ENCODE results near the gene FAM124B. TPM values are rescaled to one million over a fixed set of nuclear protein-coding genes. Genes with fewer than 3 reads are reported as not detected.

The FAM124B gene
- total RNA-seq, 3 donors from 2014 or later: 0.43 to 1.4 (median 0.55) TPM

DNA sequence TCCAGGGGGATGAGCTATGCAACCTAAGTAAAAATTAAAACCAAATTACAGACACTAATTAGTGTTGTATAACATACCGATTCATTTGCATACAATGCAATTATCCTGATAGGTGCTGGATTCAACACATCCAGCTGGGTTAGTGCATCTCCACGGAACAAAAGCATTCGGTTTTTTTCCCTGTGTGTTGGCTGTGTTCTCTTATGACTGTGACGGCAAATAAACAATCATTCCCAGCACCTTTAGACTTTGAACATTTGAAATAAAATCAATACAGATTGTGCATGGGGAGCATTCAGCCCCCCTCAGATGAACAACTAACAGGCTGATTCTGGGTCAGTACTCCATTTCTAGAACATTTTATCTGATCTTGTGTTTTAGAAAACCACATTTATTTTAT, 22.7 kb downstream of the FAM124B start:
- intact Hi-C loops (cut with DNase I, micrococcal nuclease): no loop called here
- Histone ChIP-seq H3K4me3 (no peak overlapping the region), H3K36me3 (ENCODE audit: low read depth) (no peaks in the 10 kb centered on the region), H3K9me3 (no peaks in the 10 kb centered on the region), H3K4me1 (ENCODE audit: low read depth) (no peaks in the 10 kb centered on the region)
- ATAC-seq (no peak), DNase-seq (no peak)
- TF ChIP-seq, protein P1, sequence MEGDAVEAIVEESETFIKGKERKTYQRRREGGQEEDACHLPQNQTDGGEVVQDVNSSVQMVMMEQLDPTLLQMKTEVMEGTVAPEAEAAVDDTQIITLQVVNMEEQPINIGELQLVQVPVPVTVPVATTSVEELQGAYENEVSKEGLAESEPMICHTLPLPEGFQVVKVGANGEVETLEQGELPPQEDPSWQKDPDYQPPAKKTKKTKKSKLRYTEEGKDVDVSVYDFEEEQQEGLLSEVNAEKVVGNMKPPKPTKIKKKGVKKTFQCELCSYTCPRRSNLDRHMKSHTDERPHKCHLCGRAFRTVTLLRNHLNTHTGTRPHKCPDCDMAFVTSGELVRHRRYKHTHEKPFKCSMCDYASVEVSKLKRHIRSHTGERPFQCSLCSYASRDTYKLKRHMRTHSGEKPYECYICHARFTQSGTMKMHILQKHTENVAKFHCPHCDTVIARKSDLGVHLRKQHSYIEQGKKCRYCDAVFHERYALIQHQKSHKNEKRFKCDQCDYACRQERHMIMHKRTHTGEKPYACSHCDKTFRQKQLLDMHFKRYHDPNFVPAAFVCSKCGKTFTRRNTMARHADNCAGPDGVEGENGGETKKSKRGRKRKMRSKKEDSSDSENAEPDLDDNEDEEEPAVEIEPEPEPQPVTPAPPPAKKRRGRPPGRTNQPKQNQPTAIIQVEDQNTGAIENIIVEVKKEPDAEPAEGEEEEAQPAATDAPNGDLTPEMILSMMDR (IDR thresholded peaks at IDR 0.05): no peak

DNA sequence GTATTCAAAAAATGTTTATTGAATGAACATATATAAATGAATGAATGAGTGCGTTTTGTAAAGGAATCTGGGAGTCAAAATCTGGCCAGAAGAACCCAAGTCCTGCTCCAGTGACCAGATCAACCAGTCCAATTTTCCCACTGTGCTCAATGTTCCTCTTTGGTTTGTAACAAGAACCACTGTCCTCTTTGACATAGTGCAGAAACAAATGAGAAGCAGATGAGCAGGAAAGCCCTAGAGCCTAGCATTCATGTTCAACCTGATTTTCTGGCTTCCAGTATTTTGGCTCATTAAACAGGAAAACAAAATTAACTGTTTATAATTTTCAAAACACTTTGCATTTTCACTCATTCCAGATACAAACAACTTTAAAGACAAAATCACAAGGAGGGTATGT, 23.2 kb downstream of the FAM124B start:
- no peaks in the 10 kb centered on the region for H3K9me3 ChIP-seq

DNA sequence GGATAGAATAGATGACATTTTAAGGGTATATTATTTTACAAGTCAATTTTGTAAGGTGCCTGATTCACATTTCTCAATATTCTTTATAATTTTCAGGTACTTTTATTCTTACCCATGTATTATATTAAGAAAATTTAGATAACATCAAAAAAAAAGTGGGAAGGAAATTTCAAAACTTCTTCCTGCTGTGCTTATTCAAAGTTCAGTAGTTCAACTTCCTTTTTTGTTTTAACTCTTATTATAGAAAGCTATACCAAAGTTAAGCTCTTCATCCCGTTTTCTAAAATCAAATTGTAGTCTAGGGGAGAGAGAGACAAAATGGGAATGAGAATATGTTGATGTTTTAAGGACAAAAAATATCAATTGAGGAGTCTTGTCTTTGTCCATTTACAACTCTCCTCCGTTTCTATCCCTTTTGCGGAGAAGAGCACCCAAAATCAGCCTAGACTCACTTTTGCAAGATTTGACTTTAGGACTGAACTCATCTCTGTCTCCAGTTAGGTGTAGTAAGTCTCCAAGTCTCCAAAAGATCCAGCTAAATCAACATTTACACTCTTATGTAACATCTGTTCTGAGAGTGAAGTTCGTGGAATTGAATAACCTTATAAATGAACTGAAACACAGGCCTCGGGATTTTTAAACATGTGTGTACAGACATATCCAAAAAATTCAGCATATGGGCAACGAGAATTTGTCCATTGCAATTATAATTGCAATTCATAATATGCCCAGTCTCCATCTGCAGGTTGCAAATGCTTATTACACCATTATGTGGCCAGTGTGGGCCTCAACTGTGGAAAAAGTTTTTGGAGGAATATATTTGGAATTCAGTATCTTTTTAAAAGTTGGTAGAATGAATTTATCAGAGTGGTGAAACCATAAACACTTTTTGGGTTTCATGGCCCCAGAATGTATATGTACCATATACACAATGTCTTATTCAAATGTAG, 23.9 kb downstream of the FAM124B start:
- intact Hi-C loops (cut with DNase I, micrococcal nuclease): no loop called here
- TF ChIP-seq, protein P1 (IDR thresholded peaks at IDR 0.05): no peak
- DNase-seq: no peak
- Histone ChIP-seq H3K9me3 (no peaks in the 10 kb centered on the region), H3K4me1 (ENCODE audit: low read depth) (no peaks in the 10 kb centered on the region), H3K4me3 (no peak overlapping the region), H3K36me3 (ENCODE audit: low read depth) (no peaks in the 10 kb centered on the region)
- no peak for ATAC-seq

More for the DNA sequence above, 23.2 kb downstream of the FAM124B start:
- DNase-seq (no peak), ATAC-seq (no peak)
- H3K4me1 ChIP-seq (ENCODE audit: low read depth): no peaks in the 10 kb centered on the region
- TF ChIP-seq, protein P1 (IDR thresholded peaks at IDR 0.05): no peak
- no peaks in the 10 kb centered on the region for H3K36me3 ChIP-seq (ENCODE audit: low read depth)
- no peak overlapping the region for H3K4me3 ChIP-seq
- intact Hi-C loops (cut with DNase I, micrococcal nuclease): no loop called here

DNA sequence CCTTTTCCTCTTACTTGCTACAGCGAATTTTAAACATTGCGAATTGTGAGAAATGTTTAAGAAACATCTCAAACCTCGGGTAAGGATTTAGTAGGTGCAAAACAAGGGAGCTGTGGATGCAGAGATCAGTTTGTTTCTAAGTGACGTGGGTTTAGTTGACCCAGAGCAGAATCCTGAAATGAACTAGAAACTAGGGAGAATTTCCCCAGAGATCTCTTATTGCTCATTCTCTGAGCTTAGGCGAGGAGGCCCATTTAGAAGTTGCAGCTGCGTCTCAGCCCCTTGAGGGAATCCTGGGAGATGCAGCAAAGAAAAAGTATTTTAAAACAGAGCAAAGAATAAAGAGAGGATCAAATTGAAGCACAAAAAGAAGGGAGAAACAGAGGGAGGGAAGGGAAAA, 29.3 kb downstream of the FAM124B start:
- intact Hi-C loops (cut with DNase I, micrococcal nuclease): no loop called here
- Histone ChIP-seq H3K4me1 (ENCODE audit: low read depth) (no peaks in the 10 kb centered on the region), H3K4me3 (no peak overlapping the region), H3K36me3 (ENCODE audit: low read depth) (no peaks in the 10 kb centered on the region), H3K9me3 (no peaks in the 10 kb centered on the region)
- no peak for DNase-seq
- ATAC-seq: no peak
- TF ChIP-seq, protein P1 (IDR thresholded peaks at IDR 0.05): no peak

DNA sequence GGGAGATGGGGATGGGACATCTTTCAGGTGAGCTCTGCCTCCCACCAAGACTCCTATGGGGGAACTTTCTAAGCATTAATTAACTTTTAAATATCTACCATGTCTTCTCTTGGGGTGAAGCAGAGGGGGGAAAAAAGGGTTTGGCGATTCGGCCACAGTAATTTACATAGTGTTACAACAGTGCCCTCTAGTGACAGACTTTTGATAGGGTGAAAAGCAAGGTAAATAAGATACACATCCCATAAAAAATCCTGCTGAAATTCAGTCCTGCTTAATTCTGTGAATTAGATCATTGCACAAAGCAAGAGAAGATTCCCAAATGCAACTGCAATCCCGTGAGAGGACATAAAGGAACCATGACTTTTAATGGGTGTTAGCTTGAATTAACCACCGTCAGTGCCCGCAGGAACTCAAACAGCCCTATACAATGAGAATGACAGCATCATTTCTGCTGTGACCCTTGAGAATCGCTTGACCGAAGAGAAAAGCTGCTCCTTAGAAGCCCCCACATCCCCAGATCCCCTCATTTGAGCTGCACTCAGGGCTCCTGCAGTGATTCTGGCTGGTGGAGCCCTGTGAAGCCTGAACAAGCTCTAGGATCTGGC, 32.8 kb downstream of the FAM124B start:
- TF ChIP-seq, protein P1 (IDR thresholded peaks at IDR 0.05): peak; percentile 8
- H3K36me3 ChIP-seq (ENCODE audit: low read depth): no peaks in the 10 kb centered on the region
- intact Hi-C loops (cut with DNase I, micrococcal nuclease): no loop called here
- DNase-seq: peak in 1 of 3 donors; percentile 51
- H3K4me3 ChIP-seq: no peak overlapping the region
- peak; percentile 63 for ATAC-seq
- H3K9me3 ChIP-seq: no peaks in the 10 kb centered on the region
- H3K4me1 ChIP-seq (ENCODE audit: low read depth): no peaks in the 10 kb centered on the region
